HG03064 (cell line): ENCODE results near the gene DNER.

Experiments
- ATAC-seq: cut with Tn5 transposase; IDR thresholded peaks from one replicate; pipeline ENCODE4 v1.9.1; 2021; ENCODE audit warnings: low read depth; ENCODE audit not compliant: unreplicated experiment

The DNER gene

GRCh38 chr2:229447227-229447626, 267.1 kb downstream of the DNER start:
- no peak for ATAC-seq

- ATAC-seq, result no peak
These were observed 268.0 kb downstream of the DNER start for GRCh38 chr2:229446350-229446749.

- ATAC-seq, result no peak
These were observed 268.7 kb downstream of the DNER start for GRCh38 chr2:229445501-229446211.

GRCh38 chr2:229445019-229445418, 269.3 kb downstream of the DNER start:
- ATAC-seq, result no peak

- no peak for ATAC-seq
These were observed 270.6 kb downstream of the DNER start for GRCh38 chr2:229443546-229444268.

- ATAC-seq, result no peak
These were observed 271.2 kb downstream of the DNER start for GRCh38 chr2:229443141-229443540.

- ATAC-seq, result no peak
These were observed 275.8 kb downstream of the DNER start for GRCh38 chr2:229438430-229439159.

GRCh38 chr2:229437467-229437866, 276.9 kb downstream of the DNER start:
- ATAC-seq, result no peak

- ATAC-seq, result no peak
These were observed 280.2 kb downstream of the DNER start for GRCh38 chr2:229434187-229434586.

- ATAC-seq, result no peak
These were observed 281.0 kb downstream of the DNER start for GRCh38 chr2:229433351-229433750.

- no peak for ATAC-seq
These were observed 282.9 kb downstream of the DNER start for GRCh38 chr2:229431327-229431954.

- no peak for ATAC-seq
These were observed 284.8 kb downstream of the DNER start for GRCh38 chr2:229429589-229429988.

GRCh38 chr2:229426464-229426863, 287.9 kb downstream of the DNER start:
- ATAC-seq, result no peak

- no peak for ATAC-seq
These were observed 288.8 kb downstream of the DNER start for GRCh38 chr2:229425598-229425997.

GRCh38 chr2:229422063-229422462, 292.3 kb downstream of the DNER start:
- ATAC-seq, result no peak

GRCh38 chr2:229419158-229419557, 295.2 kb downstream of the DNER start:
- no peak for ATAC-seq

- no peak for ATAC-seq
These were observed 296.4 kb downstream of the DNER start for GRCh38 chr2:229417916-229418315.

- ATAC-seq, result no peak
These were observed 297.2 kb downstream of the DNER start for GRCh38 chr2:229417176-229417575.

- no peak for ATAC-seq
These were observed 298.1 kb downstream of the DNER start for GRCh38 chr2:229416116-229416694.

- ATAC-seq, result no peak
These were observed 299.7 kb downstream of the DNER start for GRCh38 chr2:229414631-229415030.

- no peak for ATAC-seq
These were observed 301.7 kb downstream of the DNER start for GRCh38 chr2:229412686-229413085.
